Gastrocnemius medialis (tissue), 4 donors: ENCODE data around the gene SMARCA1. TPM values are rescaled to one million over a fixed set of nuclear protein-coding genes. Genes with fewer than 3 reads are reported as not detected.

Source experiments
- ATAC-seq, 2 donors: fragments of 150-250 bp; one replicate each; pipeline ENCODE4 v1.9.1; 2016
- DNase-seq, 2 donors: peaks; one replicate each; pipeline ENCODE4 v3.0.0-alpha.2; 2019
- H3K27ac ChIP-seq, 4 donors: fragments of 200-600 bp; sonication (generic); 1 replicate in 1 of 4; 2 replicates in 3 of 4; pipeline ENCODE4 v1.5.1; 2016 to 2018; ENCODE audit warnings: mild to moderate bottlenecking in 2 of 4, moderate library complexity in 1 of 4
- H3K27me3 ChIP-seq, 3 donors: fragments of 200-600 bp; sonication (generic) in 2 of 3; 1 replicate in 1 of 3; 2 replicates in 2 of 3; pipeline versions ENCODE4 v1.5.1 to v1.6.0; 2016 to 2019; ENCODE audit warnings: mild to moderate bottlenecking in 1 of 3, moderate library complexity in 1 of 3
- H3K36me3 ChIP-seq, 2 donors: fragments of 200-600 bp; sonication (generic) in 1 of 2; one replicate each; pipeline ENCODE4 v1.5.1; 2017 to 2018
- H3K4me1 ChIP-seq, 2 donors: fragments of 200-600 bp; sonication (generic) in 1 of 2; one replicate each; pipeline ENCODE4 v1.5.1; 2016 to 2017; ENCODE audit warnings: mild to moderate bottlenecking in 2 of 2
- H3K4me3 ChIP-seq, 4 donors: fragments of 200-600 bp; sonication (generic) in 3 of 4; 1 replicate in 1 of 4; 2 replicates in 3 of 4; pipeline ENCODE4 v1.5.1; 2016 to 2019; ENCODE audit warnings: mild to moderate bottlenecking in 2 of 4
- H3K9me3 ChIP-seq, 3 donors: fragments of 200-600 bp; sonication (generic) in 2 of 3; 1 replicate in 1 of 3; 2 replicates in 2 of 3; pipeline ENCODE4 v1.5.1; 2016 to 2019
- CTCF ChIP-seq, 5 experiments: fragments of 450-650 bp in 3 of 5; fragments of 200-600 bp in 2 of 5; sonication (generic) in 2 of 5; IDR thresholded peaks in 4 of 5; conservative IDR thresholded peaks in 1 of 5; 1 replicate in 4 of 5; 2 replicates in 1 of 5; pipeline ENCODE4 v1.5.1; 2016 to 2019; ENCODE audit warnings: antibody characterized with exemption in 5 of 5, mild to moderate bottlenecking in 3 of 5, moderate library complexity in 3 of 5
- POLR2A ChIP-seq, 2 donors: fragments of 450-650 bp; IDR thresholded peaks; one replicate each; pipeline ENCODE4 v1.6.1; 2017; ENCODE audit warnings: antibody characterized with exemption in 2 of 2, mild to moderate bottlenecking in 2 of 2, moderate library complexity in 2 of 2
- in situ Hi-C, 4 donors: fragments of 200-750 bp; cut with MboI; loops; one replicate each; pipeline versions ENCODE4 v1.15.0 to v1.8.0; 2017; ENCODE audit warnings: low sequenced_read_pairs in 4 of 4
- intact Hi-C: fragments of 100-400 bp; cut with DNase I; formaldehyde crosslinking; loops from one replicate; pipeline ENCODE4 v1.15.1; 2023; ENCODE audit warnings: low total_unique reads
- total RNA-seq, 4 donors: library from RNA; depleted of rRNA; stranded (reverse); fragments of >200 nt; gene quantifications; one replicate each; pipeline versions ENCODE4 v1.1.0 to v1.2.3, GENCODE V29; 2016

Gene SMARCA1
- total RNA-seq, 4 donors from 2014 or later: 11.6 to 16.7 (median 15.9) TPM

GRCh38 chrX:129531132-129531531 lies 7.8 kb upstream of the SMARCA1 start:
- no peaks in the 10 kb centered on the region for H3K9me3 ChIP-seq
- DNase-seq (no peak), ATAC-seq (no peak)
- TF ChIP-seq POLR2A (IDR thresholded peaks at IDR 0.05) (no peak), CTCF (IDR thresholded peaks at IDR 0.05 in 4 of 5, conservative IDR thresholded peaks at IDR 0.05 in 1 of 5) (no peak)
- H3K36me3 ChIP-seq: no peaks in the 10 kb centered on the region
- H3K4me1 ChIP-seq: no peaks in the 10 kb centered on the region
- intact Hi-C loops: no loop called here
- no peaks in the 10 kb centered on the region for H3K27me3 ChIP-seq
- no peak overlapping the region for H3K4me3 ChIP-seq
- H3K27ac ChIP-seq: no peak overlapping the region
- in situ Hi-C loops: no loop called here

- in situ Hi-C loops: no loop called here
- H3K27me3 ChIP-seq: no peaks in the 10 kb centered on the region
- no peaks in the 10 kb centered on the region for H3K9me3 ChIP-seq
- no peak overlapping the region for H3K4me3 ChIP-seq
- TF ChIP-seq POLR2A (IDR thresholded peaks at IDR 0.05): no peak
- no peak for TF ChIP-seq CTCF (IDR thresholded peaks at IDR 0.05 in 4 of 5, conservative IDR thresholded peaks at IDR 0.05 in 1 of 5)
- ATAC-seq: no peak
- H3K4me1 ChIP-seq: no peaks in the 10 kb centered on the region
- no peak for DNase-seq
- H3K36me3 ChIP-seq: no peaks in the 10 kb centered on the region
- intact Hi-C loops: no loop called here
- no peak overlapping the region for H3K27ac ChIP-seq
Measured at GRCh38 chrX:129530410-129530809, 7.1 kb upstream of the SMARCA1 start.

- no peak overlapping the region for H3K4me3 ChIP-seq
- intact Hi-C loops: loop anchor here (10.0 kb wide), 1 partner anchor 375 kb away; the partner anchor contains the start of gene UTP14A
- no peaks in the 10 kb centered on the region for H3K9me3 ChIP-seq
- H3K36me3 ChIP-seq: no peaks in the 10 kb centered on the region
- H3K4me1 ChIP-seq: no peaks in the 10 kb centered on the region
- DNase-seq (no peak), ATAC-seq (no peak)
- in situ Hi-C loops: no loop called here
- H3K27ac ChIP-seq: no peak overlapping the region
- TF ChIP-seq POLR2A (IDR thresholded peaks at IDR 0.05) (no peak), CTCF (IDR thresholded peaks at IDR 0.05 in 4 of 5, conservative IDR thresholded peaks at IDR 0.05 in 1 of 5) (no peak)
- no peaks in the 10 kb centered on the region for H3K27me3 ChIP-seq
Measured at GRCh38 chrX:129529685-129530281, 6.5 kb upstream of the SMARCA1 start.

- DNase-seq (no peak), ATAC-seq (no peak)
- in situ Hi-C loops (no loop called here), intact Hi-C loops (loop anchor here (10.0 kb wide), 1 partner anchor 379 kb away; the partner anchor contains the start of gene UTP14A)
- Histone ChIP-seq H3K27me3 (no peaks in the 10 kb centered on the region), H3K36me3 (no peaks in the 10 kb centered on the region), H3K27ac (no peak overlapping the region), H3K4me3 (no peak overlapping the region), H3K9me3 (no peaks in the 10 kb centered on the region), H3K4me1 (no peaks in the 10 kb centered on the region)
- TF ChIP-seq POLR2A (IDR thresholded peaks at IDR 0.05): no peak
Measured at GRCh38 chrX:129525896-129526295, 2.6 kb upstream of the SMARCA1 start.

- Histone ChIP-seq H3K4me1 (no peaks in the 10 kb centered on the region), H3K36me3 (no peaks in the 10 kb centered on the region), H3K27me3 (no peaks in the 10 kb centered on the region), H3K27ac (no peak overlapping the region), H3K9me3 (no peaks in the 10 kb centered on the region), H3K4me3 (no peak overlapping the region)
- intact Hi-C loops: loop anchor here (10.0 kb wide), 1 partner anchor 380 kb away; the partner anchor contains the start of gene UTP14A
- in situ Hi-C loops: no loop called here
- no peak for ATAC-seq
- DNase-seq: no peak
- TF ChIP-seq CTCF (IDR thresholded peaks at IDR 0.05 in 4 of 5, conservative IDR thresholded peaks at IDR 0.05 in 1 of 5) (no peak), POLR2A (IDR thresholded peaks at IDR 0.05) (no peak)
Measured at GRCh38 chrX:129525162-129525561, 1.9 kb upstream of the SMARCA1 start.
